ENCODE results near the gene PCDHGB6. TPM values are rescaled to one million over a fixed set of nuclear protein-coding genes. Genes with fewer than 3 reads are reported as not detected.

Gene PCDHGB6
- total and polyA plus RNA-seq, 9 of the 15 experiments (the other 6 are each of a cell fraction or from before 2014, with no cell fraction given): 0.01 to 0.11 (median 0.07) TPM; not detected in 1

- no peak overlapping the region for H3K4me2 ChIP-seq (ENCODE audit: insufficient read depth, low read length)
- H3K9me1 ChIP-seq (ENCODE audit: control insufficient read depth, insufficient read depth, low read length): no peaks in the 10 kb centered on the region
- ChIA-PET CTCF (ENCODE audit: low intra/inter-chr PET ratio) (no interaction called here), POLR2A (interaction anchor here (0.7 kb wide), 1 partner anchor 13 kb away, joined by 3 read pairs; the partner anchor contains the start of gene PCDHGB5)
- no peak overlapping the region for H3K9ac ChIP-seq (ENCODE audit: insufficient read depth in 1 of 2, low read depth in 2 of 2, low read length in 2 of 2)
- FAIRE-seq (no peak), ATAC-seq (no peak), DNase-seq (ENCODE audit: extremely low read depth in 1 of 4, low spot score in 3 of 4) (no peak)
- in situ Hi-C loops (cut with MboI): no loop called here
- TF ChIP-seq TARDBP (IDR thresholded peaks at IDR 0.05): no peak
- no peak for TF ChIP-seq ESRRB (CRISPR knock-in tag; IDR thresholded peaks at IDR 0.05; ENCODE audit: borderline replicate concordance)
- no peak for TF ChIP-seq NR2C1 (IDR thresholded peaks at IDR 0.05)
- no peak for TF ChIP-seq NR2C1 (tag; IDR thresholded peaks at IDR 0.05)
- no peak for TF ChIP-seq ETV1 (tag; conservative IDR thresholded peaks at IDR 0.05; ENCODE audit: low read depth)
- no peak for TF ChIP-seq ATF3 (IDR thresholded peaks at IDR 0.05)
- TF ChIP-seq ATF3 (CRISPR knock-in tag; conservative IDR thresholded peaks at IDR 0.05): no peak
- H3K27ac ChIP-seq (ENCODE audit: extremely low read depth, low read depth, low read length): no peak overlapping the region
- no peaks in the 10 kb centered on the region for H3K79me2 ChIP-seq (ENCODE audit: control insufficient read depth, insufficient read depth, low read length)
- peaks cover 0 to 11% of the 10 kb centered on the region in 2 experiments; a peak in 2 of 5 replicates for H3K4me1 ChIP-seq (replicated peaks in 1 of 2; ENCODE audit: control insufficient read depth in 2 of 2, insufficient read depth in 2 of 2, low read length in 2 of 2)
- H2AFZ ChIP-seq (ENCODE audit: low read depth, low read length): no peak overlapping the region
- no peak overlapping the region for H3K4me3 ChIP-seq
- H3K36me3 ChIP-seq (ENCODE audit: control insufficient read depth, insufficient read depth, low read length): no peaks in the 10 kb centered on the region
- peaks cover 9 to 35% of the 10 kb centered on the region in 2 experiments; a peak in 4 of 5 replicates for H3K27me3 ChIP-seq (ENCODE audit: control insufficient read depth in 2 of 2, insufficient read depth in 2 of 2, low read length in 2 of 2)
- intact Hi-C loops (cut with micrococcal nuclease): no loop called here
- BruUV-seq (replicated peaks): no TSS peak
- 2% methylated on average over 43 of the region's 43 CpGs for WGBS (ENCODE audit: insufficient coverage, low coverage, missing lambda C conversion rate)
- no peaks in the 10 kb centered on the region for H3K9me3 ChIP-seq (replicated peaks; ENCODE audit: control insufficient read depth, insufficient read depth, low read depth, low read length)
- no peaks in the 10 kb centered on the region for H4K20me1 ChIP-seq (replicated peaks; ENCODE audit: control insufficient read depth, insufficient read depth, low read length)
Observed at GRCh38 chr5:141384471-141385267, 23.2 kb upstream of the PCDHGB6 start.

Measured in K562 (cell line).